IMR-90 (cell line): Measurements from ENCODE around the gene AMPD1. TPM values are rescaled to one million over a fixed set of nuclear protein-coding genes. Genes with fewer than 3 reads are reported as not detected.

ENCODE experiments used
- ATAC-seq: fragments of 200-7000 bp; cut with Tn5 transposase; 2 replicates; pipeline ENCODE4 v1.9.1; 2020; ENCODE audit warnings: low read depth, mild to moderate bottlenecking, moderate library complexity
- BruUV-seq: library from RNA; stranded (reverse); fragments of 400-500 nt; replicated peaks from 2 replicates; lab custom pipeline; 2021; lab: Mats Ljungman, UMichigan
- CTCF ChIA-PET: fragments of 300-600 bp; formaldehyde crosslinking; extraction: SDS; loops from one replicate; lab custom pipeline; 2021; ENCODE audit warnings: antibody characterized with exemption; lab: Yijun Ruan, JAX
- POLR2A ChIA-PET: fragments of 300-600 bp; sonication (Branson Sonifier 250); formaldehyde crosslinking; loops from one replicate; lab custom pipeline; 2022; ENCODE audit warnings: antibody characterized with exemption; ENCODE audit not compliant: unreplicated experiment; lab: Charles Lee
- DNase-seq: peaks from one replicate; pipeline ENCODE4 v3.0.0; 2013
- H2AFZ ChIP-seq: replicated peaks from 2 replicates; pipeline ENCODE3; 2013; ENCODE audit warnings: low read length, mild to moderate bottlenecking; ENCODE audit not compliant: poor library complexity
- H2AK5ac ChIP-seq: 2 replicates; pipeline ENCODE4 v1.6.1; 2013; ENCODE audit warnings: low read depth, low read length, inconsistent platforms
- H2AK9ac ChIP-seq: replicated peaks from 2 replicates; pipeline ENCODE3; 2013; ENCODE audit warnings: mild to moderate bottlenecking, low read depth, low read length, moderate library complexity; ENCODE audit not compliant: poor library complexity
- H2BK120ac ChIP-seq: 2 replicates; pipeline ENCODE4 v1.6.1; 2013; ENCODE audit warnings: low read depth, low read length, inconsistent platforms
- H2BK15ac ChIP-seq: 3 replicates; pipeline ENCODE4 v1.6.1; 2013; ENCODE audit warnings: low read depth, low read length, inconsistent platforms
- H2BK20ac ChIP-seq: 2 replicates; pipeline ENCODE4 v1.6.1; 2013; ENCODE audit warnings: low read depth, mild to moderate bottlenecking, inconsistent platforms, low read length, moderate library complexity
- H2BK5ac ChIP-seq: 2 replicates; pipeline ENCODE4 v1.6.1; 2013; ENCODE audit warnings: mild to moderate bottlenecking, low read depth, low read length, inconsistent platforms; ENCODE audit not compliant: poor library complexity, severe bottlenecking
- H3K14ac ChIP-seq: replicated peaks from 2 replicates; pipeline ENCODE4 v1.6.1; 2013; ENCODE audit warnings: low read depth, low read length, inconsistent platforms
- H3K18ac ChIP-seq: 2 replicates; pipeline ENCODE4 v1.6.1; 2013; ENCODE audit warnings: low read depth, low read length, control low read depth
- H3K23ac ChIP-seq: 2 replicates; pipeline ENCODE4 v1.6.1; 2013; ENCODE audit warnings: low read depth, low read length, inconsistent platforms
- H3K27ac ChIP-seq: 2 replicates; pipeline ENCODE4 v1.5.1; 2013; ENCODE audit warnings: mild to moderate bottlenecking, control low read depth, low read length; ENCODE audit not compliant: insufficient read depth
- H3K27me3 ChIP-seq: 2 replicates; pipeline ENCODE4 v1.6.1; 2013; ENCODE audit warnings: low read length; ENCODE audit not compliant: control insufficient read depth, insufficient read depth
- H3K36me3 ChIP-seq: 2 replicates; pipeline ENCODE4 v1.6.1; 2013; ENCODE audit warnings: low read length, mixed read lengths; ENCODE audit not compliant: control insufficient read depth, insufficient read depth
- H3K4ac ChIP-seq: 2 replicates; pipeline ENCODE4 v1.6.1; 2013; ENCODE audit warnings: low read depth, low read length, inconsistent platforms
- H3K4me1 ChIP-seq: 2 replicates; pipeline ENCODE4 v1.6.1; 2013; ENCODE audit warnings: low read length, mixed read lengths; ENCODE audit not compliant: control insufficient read depth, insufficient read depth
- H3K4me2 ChIP-seq: 2 replicates; pipeline ENCODE4 v1.6.1; 2013; ENCODE audit warnings: low read depth, mild to moderate bottlenecking, control low read depth, low read length, moderate library complexity
- H3K4me3 ChIP-seq: 2 replicates; pipeline ENCODE4 v1.5.1; 2013; ENCODE audit warnings: low read depth, mild to moderate bottlenecking, control low read depth, low read length, moderate library complexity; ENCODE audit not compliant: insufficient read depth
- H3K56ac ChIP-seq: 2 replicates; pipeline ENCODE4 v1.6.1; 2013; ENCODE audit warnings: low read length, inconsistent platforms; ENCODE audit not compliant: insufficient read depth; ENCODE audit errors: extremely low read depth
- H3K79me1 ChIP-seq, 2 experiments: 2 replicates each; pipeline ENCODE4 v1.6.1; 2013; ENCODE audit warnings: low read length in 2 of 2, inconsistent platforms in 1 of 2, low read depth in 1 of 2
- H3K9ac ChIP-seq: 2 replicates; pipeline ENCODE4 v1.6.1; 2013; ENCODE audit warnings: low read depth, low read length, control low read depth
- H3K9me1 ChIP-seq: 2 replicates; pipeline ENCODE4 v1.6.1; 2013; ENCODE audit warnings: low read length, inconsistent platforms; ENCODE audit not compliant: insufficient read depth
- H3K9me3 ChIP-seq: 2 replicates; pipeline ENCODE4 v1.6.1; 2013; ENCODE audit warnings: low read length; ENCODE audit not compliant: control insufficient read depth, insufficient read depth
- H4K20me1 ChIP-seq: 2 replicates; pipeline ENCODE4 v1.6.1; 2013; ENCODE audit warnings: low read length, inconsistent platforms; ENCODE audit not compliant: insufficient read depth
- H4K5ac ChIP-seq: 2 replicates; pipeline ENCODE4 v1.6.1; 2013; ENCODE audit warnings: mild to moderate bottlenecking, low read depth, low read length, control low read depth
- H4K8ac ChIP-seq, 2 experiments: 2 replicates each; pipeline ENCODE4 v1.6.1; 2013; ENCODE audit warnings: low read depth in 2 of 2, low read length in 2 of 2, control low read depth in 1 of 2, inconsistent platforms in 1 of 2
- H4K91ac ChIP-seq: 2 replicates; pipeline ENCODE4 v1.6.1; 2013; ENCODE audit warnings: low read depth, low read length, inconsistent platforms; ENCODE audit not compliant: insufficient read depth
- CEBPB ChIP-seq: IDR thresholded peaks from 2 replicates; pipeline ENCODE4 v1.6.1; 2012; ENCODE audit warnings: low read depth, low read length, improper control_type of control experiment
- MAFK ChIP-seq: IDR thresholded peaks from 2 replicates; pipeline ENCODE4 v1.6.1; 2012; ENCODE audit warnings: low read depth, low read length, improper control_type of control experiment
- NFE2L2 ChIP-seq: fragments of 150-350 bp; IDR thresholded peaks from 2 replicates; pipeline ENCODE4 v1.6.1; 2016; ENCODE audit warnings: low read depth, mild to moderate bottlenecking, low read length
- RFX5 ChIP-seq: IDR thresholded peaks from 2 replicates; pipeline ENCODE4 v1.8.0; 2012; ENCODE audit warnings: low read depth, mild to moderate bottlenecking, low read length, moderate library complexity
- WGBS, 2 experiments: methylation state at CpG; one replicate each; pipeline versions ENCODE4 v1.1.5 to v1.1.7; 2013; ENCODE audit warnings: missing lambda C conversion rate in 2 of 2; ENCODE audit not compliant: insufficient read length in 1 of 2; ENCODE audit errors: extremely low coverage in 2 of 2; 5-methylcytosine and 5-hydroxymethylcytosine counted together
- dilution Hi-C: fragments of 300-500 bp; cut with HindIII; formaldehyde crosslinking; loops from one replicate; pipeline ENCODE4 v1.14.3; 2018; ENCODE audit warnings: low sequenced_read_pairs; ENCODE audit not compliant: unreplicated experiment
- in situ Hi-C: fragments of 300-500 bp; cut with MboI; formaldehyde crosslinking; loops from 3 replicates; pipeline ENCODE4 v1.14.3; 2019; ENCODE audit warnings: low sequenced_read_pairs, inconsistent platforms, mixed read lengths
- intact Hi-C: fragments of 100-400 bp; cut with micrococcal nuclease; formaldehyde crosslinking; loops from 2 replicates; pipeline ENCODE4 v1.10.0; 2022
- polyA plus RNA-seq, 3 experiments: library from polyadenylated mRNA; depleted of rRNA; stranded (reverse); fragments of >200 nt; gene quantifications; 2 replicates each; pipeline ENCODE4 v1.2.3, GENCODE V29; 2012; ENCODE audit warnings: low replicate concordance in 1 of 3
- total RNA-seq: library from RNA; depleted of rRNA; stranded (reverse); fragments of >200 nt; gene quantifications from 2 replicates; pipeline ENCODE4 v1.2.3, GENCODE V29; 2012

AMPD1 gene
- total and polyA plus RNA-seq, 2 of the 4 experiments (the other 2 are of a cell fraction): not detected

DNA sequence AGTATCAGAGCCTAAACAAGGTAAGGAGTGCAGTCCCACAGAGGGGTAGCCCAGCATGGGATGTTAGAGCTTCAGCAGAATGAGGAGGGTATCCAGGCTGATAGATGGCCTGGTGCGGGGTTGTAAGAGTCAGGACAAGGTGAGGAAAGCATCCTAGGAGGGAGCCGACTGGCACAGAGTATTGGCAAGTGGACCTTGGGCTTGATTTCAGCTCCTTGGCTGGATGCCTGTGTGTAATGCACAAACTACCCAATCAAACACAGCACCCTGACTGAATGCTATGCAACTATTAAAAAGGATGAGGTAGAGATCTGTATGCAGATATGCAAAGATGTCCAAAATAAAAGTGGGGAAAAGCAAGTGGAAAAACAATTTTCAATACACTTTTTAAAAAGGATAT lies 43.5 kb downstream of the AMPD1 start:
- Histone ChIP-seq H3K9me1 (no peaks in the 10 kb centered on the region), H2AFZ (no peak overlapping the region), H3K79me1 (no peaks in the 10 kb centered on the region), H3K4me3 (no peak overlapping the region), H2BK15ac (no peak overlapping the region), H3K4ac (no peak overlapping the region), H3K36me3 (no peaks in the 10 kb centered on the region), H2AK5ac (no peak overlapping the region), H3K9me3 (no peaks in the 10 kb centered on the region), H4K5ac (no peak overlapping the region), H2AK9ac (no peak overlapping the region), H4K20me1 (no peaks in the 10 kb centered on the region), H2BK120ac (no peak overlapping the region), H3K18ac (no peak overlapping the region), H3K4me1 (no peaks in the 10 kb centered on the region), H4K91ac (no peak overlapping the region), H3K9ac (no peak overlapping the region), H4K8ac (no peak overlapping the region), H3K27me3 (no peaks in the 10 kb centered on the region), H3K27ac (no peak overlapping the region), H2BK20ac (no peak overlapping the region), H3K4me2 (no peak overlapping the region), H3K56ac (no peak overlapping the region), H3K23ac (no peak overlapping the region), H2BK5ac (no peak overlapping the region), H3K14ac (no peak overlapping the region)
- dilution Hi-C loops: no loop called here
- no peak for TF ChIP-seq NFE2L2
- no peak for TF ChIP-seq MAFK
- TF ChIP-seq CEBPB: no peak
- TF ChIP-seq RFX5: no peak
- BruUV-seq: no TSS peak
- 60% methylated on average over 1 of the region's 2 CpGs; no CpG with 5 or more reads in 1 of the 2 experiments for WGBS, 2 experiments
- ChIA-PET POLR2A (no interaction called here), CTCF (no interaction called here)
- intact Hi-C loops: no loop called here
- in situ Hi-C loops: no loop called here
- DNase-seq (no peak), ATAC-seq (no peak)
